22Rv1 (cell line): ENCODE data around the gene TEKT2.

ENCODE experiments used
- ZFX ChIP-seq: fragments of 450-650 bp; IDR thresholded peaks from 2 replicates; pipeline ENCODE4 v1.6.1; 2017; ENCODE audit warnings: antibody characterized with exemption, borderline replicate concordance
- TF ChIP-seq, protein P1 (sequence below): fragments of 450-650 bp; IDR thresholded peaks from 2 replicates; pipeline ENCODE4 v1.5.1; 2017; ENCODE audit warnings: mild to moderate bottlenecking

DNA sequence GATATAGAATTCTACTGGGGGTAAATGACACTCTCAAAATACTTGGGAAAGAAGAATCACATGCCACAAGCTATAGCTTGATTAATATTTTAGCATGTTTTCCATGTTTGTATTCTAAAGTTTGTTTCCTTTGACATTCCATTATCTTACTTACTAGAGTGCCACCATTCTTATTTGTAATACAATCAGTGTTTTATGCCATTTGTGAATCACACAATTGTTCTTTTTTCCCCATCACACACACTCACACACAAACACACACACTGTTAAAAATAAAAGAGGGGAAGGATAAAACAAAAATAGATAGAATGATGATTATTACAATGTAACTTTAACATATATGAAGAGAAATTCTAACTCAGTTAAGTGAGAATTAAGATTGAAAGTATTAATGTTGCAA lies 16.0 kb upstream of the TEKT2 start:
- TF ChIP-seq, protein P1, sequence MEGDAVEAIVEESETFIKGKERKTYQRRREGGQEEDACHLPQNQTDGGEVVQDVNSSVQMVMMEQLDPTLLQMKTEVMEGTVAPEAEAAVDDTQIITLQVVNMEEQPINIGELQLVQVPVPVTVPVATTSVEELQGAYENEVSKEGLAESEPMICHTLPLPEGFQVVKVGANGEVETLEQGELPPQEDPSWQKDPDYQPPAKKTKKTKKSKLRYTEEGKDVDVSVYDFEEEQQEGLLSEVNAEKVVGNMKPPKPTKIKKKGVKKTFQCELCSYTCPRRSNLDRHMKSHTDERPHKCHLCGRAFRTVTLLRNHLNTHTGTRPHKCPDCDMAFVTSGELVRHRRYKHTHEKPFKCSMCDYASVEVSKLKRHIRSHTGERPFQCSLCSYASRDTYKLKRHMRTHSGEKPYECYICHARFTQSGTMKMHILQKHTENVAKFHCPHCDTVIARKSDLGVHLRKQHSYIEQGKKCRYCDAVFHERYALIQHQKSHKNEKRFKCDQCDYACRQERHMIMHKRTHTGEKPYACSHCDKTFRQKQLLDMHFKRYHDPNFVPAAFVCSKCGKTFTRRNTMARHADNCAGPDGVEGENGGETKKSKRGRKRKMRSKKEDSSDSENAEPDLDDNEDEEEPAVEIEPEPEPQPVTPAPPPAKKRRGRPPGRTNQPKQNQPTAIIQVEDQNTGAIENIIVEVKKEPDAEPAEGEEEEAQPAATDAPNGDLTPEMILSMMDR, result no peak
- TF ChIP-seq ZFX, result no peak
